ENCODE results near the gene GLT1D1. TPM values are rescaled to one million over a fixed set of nuclear protein-coding genes. Genes with fewer than 3 reads are reported as not detected.
"Not testable (repeated sequence)": the region's sequence is repeated elsewhere in the genome, so short reads cannot be mapped to it uniquely, and the experiment has no call there.

GLT1D1 gene
- total RNA-seq, 1 donor from 2014 or later: 1.0 TPM

GRCh38 chr12:128820253-128820652, 33.0 kb upstream of the GLT1D1 start:
- intact Hi-C loops (cut with micrococcal nuclease): loop anchor here (5.0 kb wide), 1 partner anchor 38 kb away; no protein-coding TSS in a partner anchor

GRCh38 chr12:128820723-128821432, 32.4 kb upstream of the GLT1D1 start:
- intact Hi-C loops (cut with micrococcal nuclease): loop anchor here (5.0 kb wide), 1 partner anchor 39 kb away; no protein-coding TSS in a partner anchor

DNA sequence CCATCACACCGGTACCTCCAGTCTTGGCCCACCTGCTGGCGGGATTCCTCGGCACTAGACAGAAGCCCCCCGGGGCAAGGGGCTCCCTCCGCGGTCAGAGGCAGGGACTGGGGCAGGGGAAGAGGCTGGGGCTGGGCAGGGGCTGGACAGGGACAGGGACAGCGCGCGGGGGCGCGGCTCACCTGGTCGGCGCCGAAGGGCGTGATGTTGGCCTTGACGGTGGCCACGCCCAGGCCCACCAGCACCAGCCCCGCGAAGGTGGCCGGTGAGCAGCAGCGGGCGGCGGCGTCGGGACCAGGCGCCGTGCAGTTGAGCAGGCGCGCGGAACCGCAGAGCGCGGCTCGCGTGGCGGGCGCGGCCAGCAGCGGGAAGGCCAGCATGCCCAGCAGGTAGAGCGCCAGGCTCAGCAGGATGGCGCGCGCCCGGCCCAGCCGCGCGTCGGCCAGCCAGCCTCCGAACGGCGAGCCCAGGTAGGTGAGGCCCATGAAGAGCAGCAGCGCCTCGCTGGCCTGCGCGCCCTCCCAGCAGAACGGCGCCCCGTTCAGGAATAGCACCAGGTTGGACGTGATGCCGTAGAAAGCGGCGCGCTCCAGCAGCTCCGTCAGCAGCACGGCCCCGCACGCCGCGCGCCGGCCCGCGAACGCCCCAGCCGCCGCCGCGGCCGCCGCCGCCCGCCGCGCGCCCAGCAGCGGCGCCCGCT, 29.9 kb upstream of the GLT1D1 start:
- intact Hi-C loops (cut with micrococcal nuclease): loop anchor here (5.0 kb wide), 1 partner anchor 41 kb away; no protein-coding TSS in a partner anchor

- intact Hi-C loops (cut with micrococcal nuclease): loop anchor here (1.0 to 5.0 kb wide), 3 partner anchors 14 to 91 kb away; no protein-coding TSS in a partner anchor
Measured at GRCh38 chr12:128823916-128824839, 29.1 kb upstream of the GLT1D1 start, which contains the start of gene SLC15A4. Gene SLC15A4, minus strand, starts transcription at chr12:128823958. Its CDS starts 15 bp downstream, at chr12:128823943.

DNA sequence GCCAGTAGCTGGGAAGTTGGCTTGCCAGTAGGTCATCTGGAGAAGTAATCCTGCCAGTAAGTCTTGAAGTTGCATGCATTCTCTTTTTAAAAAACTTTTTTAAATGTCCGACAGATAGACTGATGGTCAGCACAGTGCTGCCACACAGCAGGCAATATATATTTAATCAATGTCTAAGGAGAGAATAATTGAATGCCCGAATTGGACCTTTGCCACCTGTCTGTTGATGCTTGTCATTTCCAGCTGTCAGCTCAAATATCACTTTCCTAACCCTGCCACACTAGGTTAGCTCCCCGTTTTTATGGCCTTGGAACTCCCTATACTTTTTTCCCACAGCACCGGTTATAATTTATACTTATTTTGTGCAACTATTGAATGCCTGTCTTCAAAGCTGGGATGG, 27.4 kb upstream of the GLT1D1 start:
- intact Hi-C loops (cut with micrococcal nuclease): loop anchor here (2.0 kb wide), 1 partner anchor 89 kb away; no protein-coding TSS in a partner anchor

DNA sequence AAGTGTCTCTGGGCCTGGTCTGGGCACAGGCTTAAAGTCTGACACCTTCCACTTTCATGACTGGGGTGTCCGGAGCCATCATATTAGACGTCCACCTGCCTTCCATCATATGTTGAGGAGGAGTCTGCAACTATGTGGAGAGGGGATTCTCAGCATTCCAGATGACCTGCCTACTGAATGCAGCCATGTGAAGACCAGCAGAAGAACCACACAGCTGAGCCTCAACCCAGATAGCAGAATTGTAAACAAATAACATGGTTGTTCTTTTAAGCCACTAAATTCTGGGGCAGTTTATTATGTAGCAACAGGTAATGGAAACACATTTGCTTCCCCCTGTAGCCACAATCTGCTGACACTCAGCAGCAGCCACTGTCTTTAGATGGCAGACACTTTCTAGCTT, 25.6 kb upstream of the GLT1D1 start:
- intact Hi-C loops (cut with micrococcal nuclease): no loop called here

GRCh38 chr12:128829861-128830504, 23.3 kb upstream of the GLT1D1 start:
- intact Hi-C loops (cut with micrococcal nuclease): no loop called here

GRCh38 chr12:128830505-128830893, 22.8 kb upstream of the GLT1D1 start:
- intact Hi-C loops (cut with micrococcal nuclease): no loop called here

- intact Hi-C loops (cut with micrococcal nuclease): no loop called here
Measured at GRCh38 chr12:128833418-128833817, 19.9 kb upstream of the GLT1D1 start.

DNA sequence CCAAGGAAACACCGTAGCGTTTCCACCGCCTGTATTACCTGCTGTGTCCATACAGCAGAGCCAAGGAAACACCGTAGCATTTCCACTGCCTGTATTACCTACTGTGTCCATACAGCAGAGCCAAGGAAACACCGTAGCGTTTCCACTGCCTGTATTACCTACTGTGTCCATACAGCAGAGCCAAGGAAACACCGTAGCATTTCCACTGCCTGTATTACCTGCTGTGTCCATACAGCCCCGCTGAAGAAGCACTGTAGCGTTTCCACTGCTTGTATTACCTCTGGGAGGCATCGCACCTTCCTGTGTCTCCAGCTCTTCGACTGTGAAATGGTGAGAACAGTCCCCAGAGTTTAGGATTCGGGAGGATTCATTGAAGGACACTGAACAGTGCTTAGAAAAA, 13.4 kb upstream of the GLT1D1 start:
- intact Hi-C loops (cut with micrococcal nuclease): not testable (repeated sequence)

- intact Hi-C loops (cut with micrococcal nuclease): no loop called here
Measured at GRCh38 chr12:128840862-128841468, 12.3 kb upstream of the GLT1D1 start.

- intact Hi-C loops (cut with micrococcal nuclease): no loop called here
Measured at GRCh38 chr12:128842579-128842978, 10.7 kb upstream of the GLT1D1 start.

DNA sequence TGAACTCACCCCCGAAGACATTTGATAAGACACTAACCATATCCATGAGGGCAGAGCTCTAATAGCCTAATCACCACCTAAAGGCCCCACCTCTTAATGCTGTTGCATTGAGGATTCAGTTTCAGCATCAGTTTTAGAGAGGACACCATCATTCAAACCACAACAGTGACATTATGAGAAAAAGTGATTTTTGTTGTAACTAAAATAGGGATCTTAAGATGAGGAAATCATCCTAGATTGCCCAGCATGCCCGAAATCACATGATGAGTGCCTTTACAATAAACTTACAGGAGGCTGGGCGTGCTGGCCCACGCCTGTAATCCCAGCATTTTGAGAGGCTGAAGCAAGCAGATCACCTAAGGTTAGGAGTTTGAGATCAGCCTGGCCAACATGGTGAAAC, 9.7 kb upstream of the GLT1D1 start:
- intact Hi-C loops (cut with micrococcal nuclease): no loop called here

DNA sequence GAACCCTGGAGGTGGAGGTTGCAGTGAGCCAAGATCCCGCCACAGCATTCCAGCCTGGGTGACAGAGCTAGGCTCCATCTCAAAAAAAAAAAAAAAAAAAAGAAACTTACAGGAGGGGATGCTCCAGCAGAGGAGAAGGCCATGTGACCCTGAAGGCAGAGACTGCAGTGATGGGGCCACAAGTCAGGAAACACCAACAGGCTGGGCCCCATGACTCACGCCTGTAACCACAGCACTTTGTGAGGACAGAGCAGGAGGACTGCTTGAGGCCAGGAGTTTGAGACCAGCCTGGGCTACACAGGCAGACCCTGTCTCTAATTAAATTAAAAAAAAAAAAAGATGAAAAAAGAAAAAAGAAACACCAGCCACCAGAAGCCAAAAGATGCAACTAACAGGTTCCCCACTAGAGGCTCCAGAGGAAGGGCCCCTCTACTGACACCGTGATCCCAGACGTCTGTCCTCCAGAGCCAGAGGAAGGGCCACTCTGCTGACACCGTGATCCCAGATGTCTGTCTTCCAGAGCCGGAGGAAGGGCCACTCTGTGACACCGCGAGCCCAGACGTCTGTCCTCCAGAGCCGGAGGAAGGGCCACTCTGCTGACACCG, 9.1 kb upstream of the GLT1D1 start:
- intact Hi-C loops (cut with micrococcal nuclease): no loop called here

- intact Hi-C loops (cut with micrococcal nuclease): not testable (repeated sequence)
Measured at GRCh38 chr12:128846671-128847070, 6.6 kb upstream of the GLT1D1 start.

GRCh38 chr12:128848371-128848770, 4.9 kb upstream of the GLT1D1 start:
- intact Hi-C loops (cut with micrococcal nuclease): no loop called here

DNA sequence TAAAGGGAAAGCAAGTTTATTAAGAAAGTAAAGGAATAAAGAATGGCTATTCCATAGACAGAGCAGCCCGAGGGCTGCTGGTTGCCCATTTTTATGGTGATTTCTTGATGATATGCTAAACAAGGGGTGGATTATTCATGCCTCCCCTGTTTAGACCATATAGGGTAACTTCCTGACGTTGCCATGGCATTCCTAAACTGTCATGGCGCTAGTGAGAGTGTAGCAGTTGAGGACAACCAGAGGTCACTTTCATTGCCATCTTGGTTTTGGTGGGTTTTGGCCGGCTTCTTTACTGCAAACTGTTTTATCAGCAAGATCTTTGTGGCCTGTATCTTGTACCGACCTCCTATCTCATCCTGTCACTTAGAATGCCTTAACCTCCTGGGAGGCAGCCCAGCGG, 3.5 kb upstream of the GLT1D1 start:
- intact Hi-C loops (cut with micrococcal nuclease): not testable (repeated sequence)

- intact Hi-C loops (cut with micrococcal nuclease): no loop called here
Measured at GRCh38 chr12:128850400-128850799, 2.9 kb upstream of the GLT1D1 start.

DNA sequence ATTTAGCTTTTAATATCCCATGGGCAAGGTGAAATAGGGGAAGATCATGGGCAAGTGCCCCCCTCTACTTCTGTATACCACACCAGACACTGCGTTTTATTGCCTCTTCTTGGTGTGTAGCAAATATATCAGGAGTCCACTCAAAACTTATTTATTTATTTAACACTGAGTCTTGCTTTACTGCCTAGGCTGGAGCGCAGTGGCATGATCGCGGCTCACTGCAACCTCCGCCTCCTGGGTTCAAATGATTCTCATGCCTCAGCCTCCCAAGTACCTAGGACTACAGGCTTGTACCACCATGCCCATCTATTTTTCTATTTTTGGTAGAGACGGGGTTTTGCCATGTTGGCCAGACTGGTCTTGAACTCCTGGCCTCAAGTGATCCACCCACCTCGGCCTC, 1.8 kb upstream of the GLT1D1 start:
- intact Hi-C loops (cut with micrococcal nuclease): not testable (repeated sequence)
